DND-41 (cell line): ENCODE results near the gene OR51I1.

Source experiments
- CTCF ChIP-seq: IDR thresholded peaks from 2 replicates; pipeline ENCODE4 v1.5.1; 2012; ENCODE audit warnings: borderline replicate concordance, low read length, moderate library complexity, mild to moderate bottlenecking; ENCODE audit not compliant: poor library complexity, severe bottlenecking; ENCODE audit errors: extremely low read depth
- EZH2 ChIP-seq: IDR thresholded peaks from 3 replicates; pipeline ENCODE4 v1.6.1; 2012; ENCODE audit warnings: borderline replicate concordance, low read depth, mild to moderate bottlenecking, moderate library complexity, low read length, inconsistent platforms; ENCODE audit not compliant: severe bottlenecking

GRCh38 chr11:5421811-5422210 is 19.5 kb downstream of the OR51I1 start, which contains the start of gene OR51Q1:
- TF ChIP-seq CTCF (no peak), EZH2 (no peak)
